ENCODE results near the gene KLHL17.

DNA sequence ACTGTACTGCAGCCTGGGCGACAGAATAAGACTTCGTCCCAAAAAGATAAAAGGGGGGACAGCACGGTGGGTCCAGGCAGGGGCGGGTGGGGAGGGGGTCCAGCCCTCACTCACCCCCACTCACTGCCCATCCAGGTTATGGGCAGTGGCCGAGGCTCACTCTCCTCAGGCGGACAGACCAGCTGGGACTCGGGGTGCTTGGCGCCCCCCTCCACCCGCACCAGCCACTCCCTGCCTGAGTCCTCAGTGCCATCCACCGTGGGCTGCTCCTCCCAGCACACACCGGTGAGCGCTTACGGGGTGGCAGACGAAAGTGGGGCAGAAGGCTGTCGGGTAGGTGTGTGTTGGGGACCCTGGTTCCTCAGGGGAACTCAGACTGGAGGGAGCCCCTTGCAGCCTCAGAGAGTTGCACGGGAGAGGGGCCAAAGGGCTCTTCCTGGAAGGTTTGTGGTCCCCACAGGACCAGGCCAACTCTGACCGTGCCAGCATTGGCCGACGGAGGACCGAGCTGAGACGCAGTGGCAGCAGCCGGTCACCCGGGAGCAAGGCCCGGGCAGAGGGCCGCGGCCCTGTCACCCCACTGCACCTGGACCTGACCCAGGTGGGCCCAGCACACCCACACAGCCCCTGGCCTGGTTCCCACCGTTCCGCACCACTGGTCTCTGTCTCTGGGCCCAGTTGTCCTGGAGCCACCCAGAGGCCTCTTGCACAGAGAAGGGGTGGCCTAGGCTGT lies 12.5 kb downstream of the KLHL17 start:
- TF ChIP-seq, protein P1, sequence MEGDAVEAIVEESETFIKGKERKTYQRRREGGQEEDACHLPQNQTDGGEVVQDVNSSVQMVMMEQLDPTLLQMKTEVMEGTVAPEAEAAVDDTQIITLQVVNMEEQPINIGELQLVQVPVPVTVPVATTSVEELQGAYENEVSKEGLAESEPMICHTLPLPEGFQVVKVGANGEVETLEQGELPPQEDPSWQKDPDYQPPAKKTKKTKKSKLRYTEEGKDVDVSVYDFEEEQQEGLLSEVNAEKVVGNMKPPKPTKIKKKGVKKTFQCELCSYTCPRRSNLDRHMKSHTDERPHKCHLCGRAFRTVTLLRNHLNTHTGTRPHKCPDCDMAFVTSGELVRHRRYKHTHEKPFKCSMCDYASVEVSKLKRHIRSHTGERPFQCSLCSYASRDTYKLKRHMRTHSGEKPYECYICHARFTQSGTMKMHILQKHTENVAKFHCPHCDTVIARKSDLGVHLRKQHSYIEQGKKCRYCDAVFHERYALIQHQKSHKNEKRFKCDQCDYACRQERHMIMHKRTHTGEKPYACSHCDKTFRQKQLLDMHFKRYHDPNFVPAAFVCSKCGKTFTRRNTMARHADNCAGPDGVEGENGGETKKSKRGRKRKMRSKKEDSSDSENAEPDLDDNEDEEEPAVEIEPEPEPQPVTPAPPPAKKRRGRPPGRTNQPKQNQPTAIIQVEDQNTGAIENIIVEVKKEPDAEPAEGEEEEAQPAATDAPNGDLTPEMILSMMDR (IDR thresholded peaks at IDR 0.05 in 2 of 3, conservative IDR thresholded peaks at IDR 0.05 in 1 of 3; ENCODE audit: insufficient read depth in 2 of 3, low read depth in 1 of 3, low read length in 3 of 3) = no peak
- TF ChIP-seq LCOR (CRISPR knock-in tag; IDR thresholded peaks at IDR 0.05) (no peak), ELF4 (CRISPR knock-in tag; IDR thresholded peaks at IDR 0.05) (no peak), MTA2 (IDR thresholded peaks at IDR 0.05; ENCODE audit: low read depth) (no peak), CBX5 (IDR thresholded peaks at IDR 0.05; ENCODE audit: borderline replicate concordance, low read depth) (no peak), NFXL1 (CRISPR knock-in tag; IDR thresholded peaks at IDR 0.05) (no peak), ZFP30 (CRISPR knock-in tag; IDR thresholded peaks at IDR 0.05; ENCODE audit: borderline replicate concordance) (no peak), EGR1 (conservative IDR thresholded peaks at IDR 0.05) (no peak), ZNF512 (tag; IDR thresholded peaks at IDR 0.05) (no peak), ARID2 (IDR thresholded peaks at IDR 0.05) (no peak), CEBPG (CRISPR knock-in tag; IDR thresholded peaks at IDR 0.05) (no peak), CEBPG (tag; conservative IDR thresholded peaks at IDR 0.05 in 1 of 2, IDR thresholded peaks at IDR 0.05 in 1 of 2) (no peak)
- TF ChIP-seq, protein P2, sequence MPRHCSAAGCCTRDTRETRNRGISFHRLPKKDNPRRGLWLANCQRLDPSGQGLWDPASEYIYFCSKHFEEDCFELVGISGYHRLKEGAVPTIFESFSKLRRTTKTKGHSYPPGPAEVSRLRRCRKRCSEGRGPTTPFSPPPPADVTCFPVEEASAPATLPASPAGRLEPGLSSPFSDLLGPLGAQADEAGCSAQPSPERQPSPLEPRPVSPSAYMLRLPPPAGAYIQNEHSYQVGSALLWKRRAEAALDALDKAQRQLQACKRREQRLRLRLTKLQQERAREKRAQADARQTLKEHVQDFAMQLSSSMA (CRISPR knock-in tag; IDR thresholded peaks at IDR 0.05) = no peak
- TF ChIP-seq, protein P3, sequence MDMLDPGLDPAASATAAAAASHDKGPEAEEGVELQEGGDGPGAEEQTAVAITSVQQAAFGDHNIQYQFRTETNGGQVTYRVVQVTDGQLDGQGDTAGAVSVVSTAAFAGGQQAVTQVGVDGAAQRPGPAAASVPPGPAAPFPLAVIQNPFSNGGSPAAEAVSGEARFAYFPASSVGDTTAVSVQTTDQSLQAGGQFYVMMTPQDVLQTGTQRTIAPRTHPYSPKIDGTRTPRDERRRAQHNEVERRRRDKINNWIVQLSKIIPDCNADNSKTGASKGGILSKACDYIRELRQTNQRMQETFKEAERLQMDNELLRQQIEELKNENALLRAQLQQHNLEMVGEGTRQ (CRISPR knock-in tag; IDR thresholded peaks at IDR 0.05) = no peak
